Measurements from ENCODE around the gene TMEM179.

The TMEM179 gene

GRCh38 chr14:104567141-104567956, 37.2 kb downstream of the TMEM179 start:
- DNase-seq = no peak

GRCh38 chr14:104564744-104565679, 39.6 kb downstream of the TMEM179 start:
- no peak for DNase-seq

DNA sequence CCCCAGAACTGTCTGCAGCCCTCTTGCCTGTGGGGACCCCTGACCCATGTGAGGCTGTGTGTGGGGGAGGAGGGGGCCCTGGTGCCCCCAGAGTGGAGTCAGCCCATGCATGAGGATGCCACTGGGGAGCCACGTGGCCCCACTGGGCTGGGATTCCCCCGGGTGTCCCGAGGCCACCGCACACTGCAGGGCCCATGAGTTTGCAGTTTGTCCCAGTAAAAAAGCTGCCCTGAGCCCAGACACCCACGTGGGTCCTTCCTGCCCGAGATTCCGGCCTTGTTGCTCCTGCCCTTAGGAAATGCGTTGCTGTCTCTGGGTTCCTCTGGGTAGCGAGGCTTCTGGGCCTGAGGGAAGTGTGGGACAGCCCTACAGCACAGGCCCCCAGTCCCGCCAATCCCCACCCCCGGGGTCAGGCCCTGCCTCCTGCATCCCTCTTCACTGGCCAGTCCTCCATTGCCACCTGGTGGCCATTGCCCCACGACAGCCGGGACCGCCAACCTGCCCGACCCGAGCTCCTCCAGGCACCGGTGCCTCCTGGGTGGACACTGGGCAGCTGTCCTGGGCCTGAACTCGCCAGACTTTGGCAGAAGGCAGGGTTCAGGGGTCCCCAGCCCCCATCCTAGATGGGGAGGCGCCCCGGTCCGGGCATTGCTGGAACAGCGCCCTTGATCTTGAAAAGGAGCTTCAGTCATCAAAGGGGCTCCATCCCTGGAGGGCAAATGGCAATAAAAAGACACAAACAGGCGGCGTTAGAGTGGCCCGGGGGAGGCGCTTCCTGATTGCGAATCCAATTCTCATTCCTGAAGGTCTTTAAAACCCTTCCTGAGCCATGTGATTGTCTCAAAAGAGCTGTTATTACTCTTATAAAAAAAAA, 40.6 kb downstream of the TMEM179 start:
- peak; percentile 85 for DNase-seq

GRCh38 chr14:104563191-104563741, 41.3 kb downstream of the TMEM179 start:
- no peak for DNase-seq

DNA sequence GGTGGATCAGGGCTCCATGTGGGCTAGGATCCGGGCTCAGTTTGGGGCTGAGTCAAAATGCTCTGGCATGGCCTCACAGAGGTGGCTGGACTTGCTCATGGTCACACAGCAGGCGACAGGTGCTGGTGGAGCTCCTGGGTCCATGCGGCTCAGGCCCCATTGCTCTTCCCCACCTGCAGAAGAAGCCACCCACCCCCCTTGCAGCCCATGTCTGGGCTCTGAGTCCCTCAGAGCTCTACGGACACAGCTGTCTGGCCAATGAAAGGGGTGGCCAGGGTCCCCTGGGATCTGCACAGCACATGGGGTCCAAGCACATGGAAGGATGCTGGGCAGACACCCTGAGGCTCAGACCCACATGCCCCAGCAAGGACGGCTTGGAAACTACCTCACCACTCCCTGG, 42.0 kb downstream of the TMEM179 start:
- no peak for DNase-seq

DNA sequence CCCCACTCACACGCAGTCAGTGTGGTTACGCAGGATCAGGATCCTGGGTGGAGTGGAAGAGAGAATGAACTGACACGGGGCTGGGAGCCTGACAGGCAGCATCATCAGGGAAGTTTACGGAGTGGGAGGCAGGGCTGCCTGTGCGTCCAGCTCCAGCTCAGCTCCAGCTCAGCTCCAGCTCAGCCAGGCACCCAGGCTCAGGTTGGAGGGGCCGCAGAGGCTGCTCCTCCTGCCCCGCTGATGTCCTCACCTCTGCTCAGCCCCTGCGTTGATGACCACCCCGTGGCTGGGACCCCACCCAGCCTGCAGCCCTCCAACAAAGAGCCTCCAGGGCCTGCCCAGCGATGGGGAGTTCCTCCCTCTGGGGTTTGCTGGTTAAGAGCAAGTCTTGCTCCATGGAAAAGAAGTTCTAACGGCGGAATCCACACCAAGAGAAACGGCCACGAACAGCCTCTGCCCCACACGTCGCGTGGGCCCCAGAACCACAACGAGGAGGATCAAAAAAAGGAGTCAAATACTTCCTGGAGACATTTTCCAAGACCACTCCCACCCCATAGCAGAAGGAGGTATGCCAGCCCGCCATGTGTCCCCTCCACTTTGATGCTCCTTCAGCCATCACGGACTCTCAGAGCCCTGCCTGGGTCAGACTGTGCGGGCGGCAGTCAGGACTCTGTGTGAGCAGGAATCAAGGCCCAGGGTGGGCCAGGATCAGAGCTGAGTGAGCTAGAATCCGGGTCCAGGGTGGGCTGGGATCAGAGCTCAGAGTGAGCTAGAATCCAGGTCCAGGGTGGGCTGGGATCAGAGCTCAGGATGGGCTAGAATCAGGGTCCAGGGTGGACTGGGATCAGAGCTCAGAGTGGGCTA, 42.7 kb downstream of the TMEM179 start:
- DNase-seq = no peak

- no peak for DNase-seq
Observed at GRCh38 chr14:104561124-104561557, 43.4 kb downstream of the TMEM179 start.

GRCh38 chr14:104560586-104560945, 44.0 kb downstream of the TMEM179 start:
- no peak for DNase-seq

DNA sequence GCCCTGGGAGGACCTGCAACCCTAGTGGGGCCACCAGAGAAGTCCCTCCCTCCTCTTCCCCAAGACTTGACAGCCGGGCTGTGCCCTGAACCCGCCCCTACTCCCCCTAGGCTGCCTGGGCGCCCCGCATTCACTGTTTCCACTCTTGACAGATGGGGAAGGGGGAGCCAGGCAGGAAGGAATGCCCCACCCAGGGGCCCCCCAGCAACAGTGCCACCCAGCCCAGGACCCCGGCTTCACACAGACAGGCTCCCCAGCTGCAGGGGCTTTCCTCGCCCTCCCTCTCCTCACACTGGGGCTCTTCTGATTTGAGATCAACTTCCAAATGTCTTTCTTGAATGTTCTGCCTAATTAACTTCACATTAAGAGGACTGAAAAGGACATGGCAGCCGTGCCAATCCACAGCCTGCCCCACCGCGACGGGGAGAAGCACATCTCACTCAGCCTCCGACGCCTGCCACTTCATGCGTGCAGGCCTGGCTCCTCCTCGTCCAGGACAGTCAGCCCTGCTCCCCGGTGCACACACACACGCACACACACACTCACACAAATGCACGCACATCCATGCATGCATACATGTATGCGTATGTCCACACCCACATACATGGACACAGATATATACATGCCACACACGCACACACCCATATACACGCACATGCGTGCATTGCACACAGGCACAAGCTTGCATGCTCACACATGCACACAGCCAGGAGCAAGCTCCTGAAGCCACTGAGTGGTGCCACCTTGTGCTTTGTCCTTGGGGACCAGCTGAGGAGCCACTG, 44.6 kb downstream of the TMEM179 start:
- peak; percentile 10 for DNase-seq

GRCh38 chr14:104559028-104559803, 45.4 kb downstream of the TMEM179 start:
- DNase-seq = peak; percentile 13

DNA sequence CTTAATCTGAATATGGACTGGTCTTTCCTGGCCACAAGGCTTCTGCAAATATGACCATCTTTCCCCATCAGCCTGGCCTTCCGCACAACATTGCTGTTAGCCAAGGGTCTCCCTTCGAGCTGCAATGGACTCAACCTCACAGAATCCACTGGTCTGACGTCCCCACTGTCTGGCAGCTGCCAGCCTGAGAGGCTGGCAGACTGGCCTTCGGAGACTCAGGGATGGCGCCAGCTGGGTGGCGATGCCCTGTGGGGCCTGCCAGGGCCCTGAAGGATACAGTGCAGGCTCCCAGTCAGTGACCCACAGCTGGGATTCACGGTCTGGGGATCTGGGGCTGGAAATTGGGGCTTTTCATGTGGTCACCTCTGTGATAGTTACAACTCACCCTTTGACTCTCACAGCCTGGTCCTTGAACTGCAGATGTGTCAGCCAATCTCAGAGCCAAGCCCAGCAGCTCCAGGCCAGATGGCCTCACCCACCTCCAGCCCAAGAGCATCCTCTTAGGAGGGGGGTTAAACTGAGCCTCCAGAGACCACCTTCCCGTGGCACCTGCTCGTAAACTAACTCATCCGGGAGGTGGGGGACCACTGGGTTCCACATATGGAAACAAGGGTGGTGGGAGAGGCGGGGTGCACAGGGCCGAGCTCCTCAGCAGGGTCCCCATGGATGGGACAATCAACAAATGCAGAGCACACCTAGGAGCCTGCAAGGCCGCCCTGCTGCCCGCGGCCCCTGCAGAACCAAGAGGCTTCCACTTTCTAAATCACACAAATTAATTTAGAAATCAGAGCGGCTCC, 46.1 kb downstream of the TMEM179 start:
- peak; percentile 11 for DNase-seq

- DNase-seq = no peak
Observed at GRCh38 chr14:104557766-104558165, 46.8 kb downstream of the TMEM179 start.

- no peak for DNase-seq
Observed at GRCh38 chr14:104557086-104557485, 47.5 kb downstream of the TMEM179 start.

- peak; percentile 13 for DNase-seq
Observed at GRCh38 chr14:104556256-104557021, 48.1 kb downstream of the TMEM179 start.

GRCh38 chr14:104555430-104556255, 48.9 kb downstream of the TMEM179 start:
- peak; percentile 15 for DNase-seq

DNA sequence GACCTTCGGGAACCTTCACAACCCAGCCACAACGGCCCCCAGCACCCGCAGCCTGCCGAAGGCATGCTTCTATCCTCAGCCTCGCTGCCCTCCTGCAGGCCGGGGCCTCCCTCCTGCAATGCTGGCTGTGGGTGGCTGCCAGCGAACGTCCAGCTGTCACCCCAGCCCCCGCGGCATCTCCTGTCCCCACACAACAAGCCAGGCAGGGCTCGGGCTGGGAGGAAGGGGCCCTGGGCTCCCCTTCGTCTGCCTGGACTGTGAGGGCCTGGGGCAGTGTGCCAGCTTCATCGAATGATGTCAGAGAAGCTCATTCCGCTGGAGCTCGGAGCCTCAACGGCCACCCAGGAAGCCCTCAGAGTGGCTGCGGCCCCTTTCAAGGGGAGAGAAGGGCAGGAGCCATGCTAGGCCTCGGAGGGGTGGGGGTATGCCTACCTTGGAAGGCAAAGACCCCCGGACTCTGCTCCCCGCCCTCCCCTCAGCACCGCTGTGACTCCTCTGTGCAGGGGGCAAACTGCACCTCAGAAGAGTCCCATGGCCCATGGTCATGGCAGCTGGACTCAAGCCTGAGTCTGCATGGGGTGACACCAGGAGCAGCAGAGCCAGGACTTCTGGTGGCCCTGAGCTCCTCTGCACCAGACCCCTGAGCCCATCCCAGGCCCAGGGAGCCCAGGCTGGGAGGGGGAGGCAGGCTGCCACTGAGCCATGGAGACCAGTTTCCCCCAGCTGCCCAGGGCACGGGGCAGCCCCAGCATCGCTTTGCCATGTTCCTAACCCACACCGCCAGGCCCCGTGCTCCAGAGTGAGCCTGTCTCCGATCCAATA, 49.8 kb downstream of the TMEM179 start:
- DNase-seq = peak; percentile 58

All from right hindlimb (tissue), 1 donor.